Activated T-cell treated with anti-CD3 and anti-CD28 coated beads for 4 hours (primary cell): Measurements from ENCODE around the gene LRBA.
A peak's percentile ranks its signal among the peaks of the same experiment; 100 is the strongest.

Experiments
- DNase-seq: peaks from one replicate; pipeline ENCODE4 v3.0.0-alpha.2; 2020

LRBA gene

GRCh38 chr4:150874338-150875226 lies 140.5 kb downstream of the LRBA start:
- no peak for DNase-seq

DNA sequence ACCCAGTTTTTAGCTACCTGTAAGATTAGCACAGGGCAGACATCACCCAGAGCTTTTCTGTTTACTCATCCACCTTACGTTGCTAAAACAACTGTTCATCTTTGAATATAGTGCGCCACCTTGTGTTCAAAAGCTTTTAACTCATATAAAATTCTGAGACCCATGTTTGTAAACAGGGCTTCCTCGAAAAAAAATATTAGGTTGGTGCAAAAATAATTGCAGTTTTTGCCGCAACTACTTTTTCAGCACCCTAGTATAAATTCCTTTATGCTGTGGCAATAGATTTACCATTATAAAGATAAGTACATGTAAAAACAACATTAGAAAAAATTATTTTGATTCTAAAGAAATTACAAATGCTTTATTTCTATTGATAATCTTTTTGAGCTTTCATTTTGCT lies 147.9 kb downstream of the LRBA start:
- DNase-seq = peak; percentile 32

DNA sequence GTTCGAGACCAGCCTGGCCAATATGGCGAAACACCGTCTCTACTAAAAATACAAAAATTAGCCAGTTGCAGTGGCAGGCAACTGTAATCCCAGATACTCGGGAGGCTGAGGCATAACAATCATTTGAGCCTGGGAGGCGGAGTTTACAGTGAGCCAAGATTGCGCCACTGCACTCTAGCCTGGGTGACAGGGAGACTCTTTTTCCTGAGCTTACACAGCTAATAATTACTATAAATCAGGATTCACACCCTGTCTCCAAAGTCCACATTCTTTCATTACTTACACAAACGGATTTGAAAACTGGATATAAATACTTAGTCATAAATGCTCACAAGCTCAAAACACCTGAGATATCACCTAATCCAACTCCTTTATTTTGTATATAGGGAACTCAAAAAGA lies 151.6 kb downstream of the LRBA start:
- DNase-seq = no peak

DNA sequence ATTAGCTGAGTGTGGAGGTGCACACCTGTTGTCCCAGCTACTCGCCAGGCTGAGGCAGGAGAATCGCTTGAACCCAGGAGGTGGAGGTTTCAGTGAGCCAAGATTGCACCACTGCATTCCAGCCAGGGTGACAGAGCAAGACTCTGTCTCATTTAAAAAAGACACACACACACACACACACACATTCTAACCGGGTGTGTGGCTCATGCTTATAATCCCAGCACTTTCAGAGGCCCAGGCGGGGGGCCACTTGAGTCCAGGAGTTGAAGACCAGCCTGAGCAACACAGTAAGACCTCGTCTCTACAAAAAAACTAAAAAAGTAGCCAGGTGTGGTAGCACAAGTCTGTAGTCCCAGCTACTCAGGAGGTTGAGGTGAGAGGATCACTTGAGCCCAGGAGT lies 152.3 kb downstream of the LRBA start:
- no peak for DNase-seq

GRCh38 chr4:150859453-150859852 lies 155.6 kb downstream of the LRBA start:
- DNase-seq = no peak

DNA sequence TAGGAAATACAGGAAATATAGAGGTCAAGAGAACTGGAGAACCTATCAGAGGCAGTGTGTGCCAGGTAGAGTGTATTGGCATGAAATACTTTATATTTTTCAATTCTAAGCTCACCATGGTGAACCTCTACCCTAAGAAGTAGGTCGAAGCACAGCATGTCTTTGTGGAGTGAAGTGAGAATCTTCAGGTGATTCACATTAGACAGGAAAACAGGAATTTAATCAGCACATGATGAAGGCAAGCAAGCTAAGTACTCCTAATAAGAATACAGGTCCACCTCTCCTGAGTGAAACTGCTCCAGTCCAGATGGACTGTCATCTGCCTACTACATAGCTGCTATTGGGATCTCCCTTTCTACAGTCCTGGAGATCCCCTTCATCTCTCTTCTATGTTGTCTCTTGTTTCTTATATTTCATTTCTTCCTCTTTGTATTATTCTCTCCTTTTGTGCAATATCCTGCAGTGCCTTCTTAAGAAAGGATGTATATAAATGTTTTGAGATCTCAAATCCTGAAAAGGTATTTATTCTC lies 159.0 kb downstream of the LRBA start:
- no peak for DNase-seq

- DNase-seq = no peak
Observed at GRCh38 chr4:150854600-150854999, 160.5 kb downstream of the LRBA start.

DNA sequence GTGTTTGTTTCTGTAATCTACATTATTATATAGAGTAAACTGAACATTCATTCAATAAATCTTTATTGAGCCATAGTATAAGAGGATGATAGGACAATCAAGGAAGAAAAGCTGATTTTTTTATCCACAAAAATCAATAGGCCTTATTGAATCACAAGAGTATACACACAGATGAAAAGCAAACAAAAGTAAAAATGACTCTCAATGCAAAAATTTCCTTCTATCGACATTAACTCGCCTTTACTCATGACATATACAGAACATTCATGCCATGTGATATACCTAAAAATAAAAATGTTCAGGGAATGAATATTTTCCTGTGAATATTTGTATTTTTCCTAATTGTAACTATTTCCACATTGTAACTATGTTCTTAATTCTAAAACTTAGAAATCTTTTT lies 161.2 kb downstream of the LRBA start:
- no peak for DNase-seq

GRCh38 chr4:150852216-150852615 lies 162.9 kb downstream of the LRBA start:
- no peak for DNase-seq

- DNase-seq = no peak
Observed at GRCh38 chr4:150849016-150849415, 166.1 kb downstream of the LRBA start.

- DNase-seq = peak; percentile 11
Observed at GRCh38 chr4:150828159-150828558, 186.9 kb downstream of the LRBA start.

GRCh38 chr4:150827226-150827625 lies 187.9 kb downstream of the LRBA start:
- no peak for DNase-seq

- DNase-seq = no peak
Observed at GRCh38 chr4:150826306-150826705, 188.8 kb downstream of the LRBA start.

GRCh38 chr4:150822407-150822806 lies 192.7 kb downstream of the LRBA start:
- DNase-seq = no peak

- no peak for DNase-seq
Observed at GRCh38 chr4:150821641-150822040, 193.4 kb downstream of the LRBA start.

DNA sequence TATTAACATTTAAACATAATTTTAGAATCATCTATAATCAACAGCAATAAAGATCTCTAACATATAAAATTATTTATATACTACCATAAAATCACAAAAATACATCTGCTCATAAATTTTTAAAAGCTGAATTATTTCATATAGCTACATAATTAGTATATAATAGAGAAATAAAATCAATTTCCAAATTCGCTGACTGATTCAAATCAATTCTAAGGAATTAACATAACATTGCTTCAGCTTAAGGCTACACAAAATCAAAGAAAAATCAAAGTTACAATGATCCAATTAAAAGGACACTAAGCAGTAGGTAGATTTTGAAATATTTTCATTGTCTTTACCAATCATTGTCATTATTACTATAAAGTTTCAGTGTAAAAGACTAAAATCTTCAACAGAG lies 194.7 kb downstream of the LRBA start:
- no peak for DNase-seq

GRCh38 chr4:150818661-150819060 lies 196.4 kb downstream of the LRBA start:
- DNase-seq = no peak

DNA sequence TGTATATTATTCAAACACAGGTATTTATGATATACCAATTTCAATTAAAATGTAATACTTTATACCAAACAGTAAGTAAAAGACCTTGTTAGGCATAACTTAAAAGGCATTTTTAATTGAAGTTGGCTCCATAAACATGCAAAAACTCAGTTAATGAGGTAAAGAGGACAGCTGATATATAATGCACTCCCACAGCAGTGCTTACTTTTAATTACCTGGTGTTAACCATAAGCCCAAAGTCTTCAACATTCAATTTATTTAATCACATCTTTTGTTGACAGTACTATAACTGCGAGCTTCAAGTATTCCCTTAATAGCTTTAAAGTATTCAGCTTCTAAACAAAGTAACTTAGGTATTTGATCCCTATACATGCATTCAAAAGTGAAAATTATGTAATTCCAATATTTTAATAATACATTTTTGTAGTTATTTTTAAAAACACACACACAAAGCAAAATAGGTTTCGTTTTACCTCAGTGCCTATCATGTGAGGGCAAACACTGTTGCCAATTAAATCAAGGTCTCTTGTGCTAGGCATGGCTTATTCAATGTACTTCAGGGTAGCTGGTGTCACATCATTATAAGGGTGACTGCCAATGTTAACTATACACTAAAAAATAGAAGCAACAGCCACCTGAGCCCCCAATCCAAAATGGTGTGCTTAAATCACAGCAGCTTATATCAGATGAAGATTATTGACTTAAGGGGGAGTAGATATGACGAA lies 197.1 kb downstream of the LRBA start:
- DNase-seq = no peak

DNA sequence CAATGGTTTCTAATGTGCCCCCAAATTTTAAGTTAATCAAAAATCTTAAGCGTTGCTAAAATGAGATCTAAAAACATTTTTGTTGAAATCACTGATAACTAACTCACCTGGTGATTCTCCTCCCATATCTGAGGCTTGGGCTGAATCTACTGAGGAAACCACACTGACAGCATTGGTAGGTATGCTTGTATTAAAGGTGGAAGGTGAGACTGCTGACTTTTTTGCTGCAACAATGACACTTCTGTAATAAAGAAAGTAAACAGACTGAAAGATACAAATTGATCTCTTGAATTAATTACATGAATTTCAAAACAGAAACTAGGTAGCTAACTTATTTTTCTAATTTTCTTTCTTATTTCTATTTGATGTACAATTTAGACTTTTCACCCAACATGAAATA lies 198.1 kb downstream of the LRBA start:
- DNase-seq = no peak

GRCh38 chr4:150816491-150816890 lies 198.6 kb downstream of the LRBA start:
- no peak for DNase-seq

- no peak for DNase-seq
Observed at GRCh38 chr4:150814873-150815272, 200.2 kb downstream of the LRBA start.

DNA sequence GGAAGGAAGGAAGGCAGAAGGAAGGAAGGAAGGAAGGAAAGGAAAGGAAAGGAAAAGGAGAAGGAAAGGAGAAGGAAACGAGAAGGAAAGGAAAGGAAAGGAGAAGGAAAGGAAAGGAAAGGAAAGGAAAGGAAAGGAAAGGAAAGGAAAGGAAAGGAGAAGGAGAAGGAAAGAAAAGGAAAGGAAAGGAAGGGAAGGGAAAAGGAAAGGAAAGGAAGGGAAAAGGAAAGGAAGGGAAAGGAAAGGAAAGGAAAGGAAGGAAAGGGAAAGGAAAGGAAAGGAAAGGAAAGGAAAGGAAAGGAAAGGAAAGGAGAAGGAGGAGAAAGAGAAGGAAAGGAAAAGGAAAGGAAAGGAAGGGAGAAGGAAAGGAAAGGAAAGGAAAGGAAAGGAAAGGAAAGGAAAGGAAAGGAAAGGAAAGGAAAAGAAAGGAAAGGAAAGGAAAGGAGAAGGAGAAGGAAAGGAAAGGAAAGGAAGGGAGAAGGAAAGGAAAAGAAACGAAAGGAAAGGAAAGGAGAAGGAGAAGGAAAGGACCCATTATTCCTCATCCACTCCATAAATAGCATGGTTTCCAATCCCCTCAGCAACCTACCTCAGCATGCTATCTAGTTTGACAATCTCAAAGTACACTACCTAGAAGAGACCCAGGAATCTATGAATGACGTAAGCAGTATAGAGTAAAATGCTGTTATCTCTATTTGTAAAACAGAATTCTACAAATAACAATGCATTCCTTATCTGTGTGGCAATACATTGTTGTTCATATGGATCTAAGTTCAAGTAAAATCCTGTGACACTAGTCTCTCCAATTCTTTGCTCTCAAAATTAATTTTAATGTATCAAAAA lies 209.7 kb downstream of the LRBA start:
- no peak for DNase-seq

DNA sequence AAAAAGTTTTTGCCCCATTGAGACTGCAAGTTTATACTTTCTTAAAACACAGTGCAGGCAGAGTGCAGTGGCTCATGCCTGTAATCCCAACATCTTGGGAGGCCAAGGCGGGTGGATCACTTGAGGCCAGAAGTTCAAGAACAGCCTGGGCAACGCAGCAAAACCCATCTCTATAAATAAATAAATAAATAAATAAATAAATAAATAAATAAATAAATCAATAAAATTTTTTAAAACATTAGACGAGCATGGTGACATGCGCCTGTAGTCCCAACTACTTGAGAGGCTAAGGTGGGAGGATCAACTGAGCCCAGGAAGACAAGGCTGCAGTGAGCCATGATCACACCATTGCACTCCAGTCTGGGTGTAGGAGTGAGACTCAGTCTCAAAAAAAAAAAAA lies 213.3 kb downstream of the LRBA start:
- DNase-seq = no peak
